Measurements from ENCODE around the gene SKIDA1. TPM values are rescaled to one million over a fixed set of nuclear protein-coding genes. Genes with fewer than 3 reads are reported as not detected.

The SKIDA1 gene
- total and polyA plus RNA-seq, 5 donors: 0.88 to 6.3 (median 3.3) TPM

- WGBS: 97% methylated on average over 4 of the region's 4 CpGs
- DNase-seq: no peak
- Histone ChIP-seq H3K27me3 (ENCODE audit: control insufficient read depth, insufficient read depth) (no peaks in the 10 kb centered on the region), H3K27ac (ENCODE audit: low read length) (no peak overlapping the region), H3K9me3 (ENCODE audit: control insufficient read depth, low read length) (no peaks in the 10 kb centered on the region), H3K4me1 (ENCODE audit: control insufficient read depth, insufficient read depth, low read length) (no peaks in the 10 kb centered on the region), H3K4me3 (ENCODE audit: low read length) (no peak overlapping the region)
- ATAC-seq: no peak
- intact Hi-C loops (cut with DNase I): loop anchor here (5.0 to 10.0 kb wide), 5 partner anchors 208 to 1585 kb away; no protein-coding TSS in a partner anchor
Observed at GRCh38 chr10:21490028-21490710, 35.3 kb downstream of the SKIDA1 start.

DNA sequence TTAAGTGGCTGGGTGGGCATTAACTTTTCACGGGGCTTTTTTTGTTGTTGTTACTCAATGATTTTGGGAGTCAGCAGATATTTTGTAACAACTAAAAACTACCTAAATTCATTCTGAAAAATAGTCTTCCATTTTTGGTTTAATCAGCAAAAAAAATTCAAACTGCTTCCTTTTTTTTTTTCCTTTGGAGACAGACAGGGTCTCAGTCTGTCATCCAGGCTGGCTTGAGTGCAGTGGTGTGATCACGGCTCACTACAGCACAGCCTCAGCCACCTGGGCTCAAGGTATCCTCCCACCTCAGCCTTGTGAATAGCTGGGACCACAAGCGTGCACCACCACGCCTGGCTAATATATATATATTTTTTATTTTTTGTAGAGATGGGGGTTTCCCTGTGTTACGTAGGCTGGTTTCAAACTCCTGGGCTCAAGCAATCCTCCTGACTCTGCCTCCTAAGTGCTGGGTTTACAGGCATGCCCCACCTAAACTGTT is 36.5 kb downstream of the SKIDA1 start:
- Histone ChIP-seq H3K4me1 (ENCODE audit: control insufficient read depth, insufficient read depth, low read length) (no peaks in the 10 kb centered on the region), H3K4me3 (ENCODE audit: low read length) (no peak overlapping the region), H3K9me3 (ENCODE audit: control insufficient read depth, low read length) (no peaks in the 10 kb centered on the region), H3K27ac (ENCODE audit: low read length) (no peak overlapping the region), H3K27me3 (ENCODE audit: control insufficient read depth, insufficient read depth) (no peaks in the 10 kb centered on the region)
- DNase-seq (no peak), ATAC-seq (no peak)
- intact Hi-C loops (cut with DNase I): no loop called here
- WGBS: 81% methylated on average over 5 of the region's 5 CpGs

- Histone ChIP-seq H3K9me3 (ENCODE audit: control insufficient read depth, low read length) (no peaks in the 10 kb centered on the region), H3K27me3 (ENCODE audit: control insufficient read depth, insufficient read depth) (no peaks in the 10 kb centered on the region), H3K27ac (ENCODE audit: low read length) (no peak overlapping the region), H3K4me3 (ENCODE audit: low read length) (no peak overlapping the region), H3K4me1 (ENCODE audit: control insufficient read depth, insufficient read depth, low read length) (no peaks in the 10 kb centered on the region)
- ATAC-seq (no peak), DNase-seq (no peak)
- 51% methylated on average over 6 of the region's 6 CpGs for WGBS
- intact Hi-C loops (cut with DNase I): no loop called here
Observed at GRCh38 chr10:21488246-21488956, 37.1 kb downstream of the SKIDA1 start.

DNA sequence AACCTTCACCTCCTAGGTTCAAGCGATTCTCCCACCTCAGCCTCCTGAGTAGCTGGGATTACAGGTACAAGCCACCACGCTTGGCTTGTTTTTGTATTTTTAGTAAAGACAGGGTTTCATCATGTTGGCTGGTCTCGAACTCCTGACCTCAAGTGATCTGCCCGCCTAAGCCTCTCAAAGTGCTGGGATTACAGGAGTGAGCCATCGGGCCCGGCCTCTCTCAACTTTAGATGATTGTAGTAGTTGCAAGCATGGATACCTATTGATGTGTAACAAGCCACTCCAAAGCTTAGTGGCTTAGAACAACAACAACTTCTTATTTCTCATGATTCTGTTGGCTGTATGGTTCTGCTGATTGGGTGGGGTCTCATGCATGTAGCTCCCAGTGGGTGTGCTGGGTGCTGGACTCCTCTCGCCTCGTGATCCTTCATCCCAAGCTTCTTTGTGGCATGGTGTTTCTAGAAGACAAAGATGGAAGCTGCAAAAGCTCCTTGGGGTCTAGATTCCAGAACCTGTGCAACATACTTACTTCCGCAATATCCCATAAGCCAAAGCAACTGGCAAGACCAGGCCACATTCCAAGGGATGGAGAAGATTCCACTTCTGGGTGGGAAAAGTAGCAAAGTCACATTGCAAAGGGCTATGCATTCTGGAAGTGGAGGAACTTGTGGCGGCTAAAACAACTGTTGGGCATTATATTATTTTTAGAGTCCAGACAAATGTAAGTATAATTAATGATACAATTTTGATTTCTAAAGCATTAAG is 37.9 kb downstream of the SKIDA1 start:
- DNase-seq (no peak), ATAC-seq (no peak)
- WGBS: 98% methylated on average over 10 of the region's 10 CpGs
- H3K4me1 ChIP-seq (ENCODE audit: control insufficient read depth, insufficient read depth, low read length): no peaks in the 10 kb centered on the region
- H3K4me3 ChIP-seq (ENCODE audit: low read length): no peak overlapping the region
- no peaks in the 10 kb centered on the region for H3K9me3 ChIP-seq (ENCODE audit: control insufficient read depth, low read length)
- H3K27me3 ChIP-seq (ENCODE audit: control insufficient read depth, insufficient read depth): no peaks in the 10 kb centered on the region
- intact Hi-C loops (cut with DNase I): no loop called here
- H3K27ac ChIP-seq (ENCODE audit: low read length): no peak overlapping the region

DNA sequence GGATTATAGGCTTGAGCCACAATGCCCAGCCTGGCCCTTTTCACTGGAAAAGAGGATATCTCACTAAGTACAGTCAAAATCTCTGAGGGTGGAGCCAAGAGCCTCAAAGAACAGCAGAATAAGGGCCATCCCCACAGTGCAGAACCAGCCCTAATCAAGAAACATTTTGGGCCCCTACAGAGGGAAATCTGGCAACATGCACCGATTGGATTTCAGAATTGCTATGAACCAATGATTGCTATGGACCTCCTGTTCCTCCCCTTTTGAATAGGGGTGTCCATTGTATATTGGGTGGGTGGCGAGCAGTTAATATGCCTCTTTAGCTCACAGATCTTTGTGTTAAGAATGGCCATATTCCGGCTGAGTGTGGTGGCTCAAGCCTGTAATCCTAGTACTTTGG is 42.7 kb downstream of the SKIDA1 start:
- H3K4me3 ChIP-seq (ENCODE audit: low read length): no peak overlapping the region
- 95% methylated on average over 3 of the region's 3 CpGs for WGBS
- H3K27me3 ChIP-seq (ENCODE audit: control insufficient read depth, insufficient read depth): no peaks in the 10 kb centered on the region
- no peaks in the 10 kb centered on the region for H3K4me1 ChIP-seq (ENCODE audit: control insufficient read depth, insufficient read depth, low read length)
- H3K27ac ChIP-seq (ENCODE audit: low read length): no peak overlapping the region
- DNase-seq (no peak), ATAC-seq (no peak)
- intact Hi-C loops (cut with DNase I): no loop called here
- H3K9me3 ChIP-seq (ENCODE audit: control insufficient read depth, low read length): no peaks in the 10 kb centered on the region

GRCh38 chr10:21481407-21481806 is 44.1 kb downstream of the SKIDA1 start:
- no peaks in the 10 kb centered on the region for H3K9me3 ChIP-seq (ENCODE audit: control insufficient read depth, low read length)
- WGBS: 89% methylated on average over 2 of the region's 2 CpGs
- DNase-seq: no peak
- H3K27ac ChIP-seq (ENCODE audit: low read length): no peak overlapping the region
- no peaks in the 10 kb centered on the region for H3K27me3 ChIP-seq (ENCODE audit: control insufficient read depth, insufficient read depth)
- intact Hi-C loops (cut with DNase I): no loop called here
- no peaks in the 10 kb centered on the region for H3K4me1 ChIP-seq (ENCODE audit: control insufficient read depth, insufficient read depth, low read length)
- H3K4me3 ChIP-seq (ENCODE audit: low read length): no peak overlapping the region
- no peak for ATAC-seq

DNA sequence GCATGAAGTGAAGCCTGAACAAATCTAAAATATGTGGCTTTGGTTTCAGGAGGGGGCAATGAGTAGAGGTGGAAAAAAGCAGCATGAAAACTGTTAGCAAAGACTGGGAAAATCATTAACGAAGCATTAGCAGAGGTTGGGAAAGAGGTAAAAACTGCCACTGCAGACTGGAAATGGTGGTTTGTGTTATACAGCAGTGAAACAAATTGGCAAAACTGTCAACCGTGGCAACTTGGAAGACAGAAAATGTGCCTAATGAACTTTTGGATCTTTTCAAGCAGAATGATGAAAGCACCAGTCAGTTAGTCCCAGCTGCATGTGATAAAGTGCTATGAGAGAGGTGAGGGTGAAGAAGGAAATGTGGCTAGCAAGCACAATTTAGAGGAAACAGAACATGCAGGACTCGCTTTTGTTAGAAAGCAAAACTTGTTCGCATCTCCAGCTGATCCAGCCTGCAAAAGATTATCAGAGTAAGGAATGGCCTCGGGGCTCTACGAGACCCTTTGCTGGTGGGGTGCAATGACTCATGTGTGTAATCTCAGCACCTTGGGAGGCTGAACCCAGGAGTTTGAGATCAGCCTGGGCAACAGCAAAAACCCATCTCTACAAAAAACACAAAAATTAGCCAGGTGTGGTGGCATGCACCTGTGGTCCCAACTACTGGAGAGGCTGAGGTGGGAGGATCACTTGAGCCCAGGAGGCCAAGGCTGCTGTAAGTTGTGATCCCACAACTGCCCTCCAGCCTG is 45.7 kb downstream of the SKIDA1 start:
- H3K9me3 ChIP-seq (ENCODE audit: control insufficient read depth, low read length): no peaks in the 10 kb centered on the region
- DNase-seq (no peak), ATAC-seq (no peak)
- intact Hi-C loops (cut with DNase I): no loop called here
- 61% methylated on average over 6 of the region's 6 CpGs for WGBS
- H3K4me1 ChIP-seq (ENCODE audit: control insufficient read depth, insufficient read depth, low read length): no peaks in the 10 kb centered on the region
- H3K27ac ChIP-seq (ENCODE audit: low read length): no peak overlapping the region
- H3K4me3 ChIP-seq (ENCODE audit: low read length): no peak overlapping the region
- H3K27me3 ChIP-seq (ENCODE audit: control insufficient read depth, insufficient read depth): no peaks in the 10 kb centered on the region

GRCh38 chr10:21475393-21475792 is 50.1 kb downstream of the SKIDA1 start:
- WGBS: 73% methylated on average over 5 of the region's 5 CpGs
- H3K9me3 ChIP-seq (ENCODE audit: control insufficient read depth, low read length): no peaks in the 10 kb centered on the region
- H3K4me3 ChIP-seq (ENCODE audit: low read length): no peak overlapping the region
- no peak for ATAC-seq
- H3K27me3 ChIP-seq (ENCODE audit: control insufficient read depth, insufficient read depth): no peaks in the 10 kb centered on the region
- H3K4me1 ChIP-seq (ENCODE audit: control insufficient read depth, insufficient read depth, low read length): no peaks in the 10 kb centered on the region
- intact Hi-C loops (cut with DNase I): no loop called here
- H3K27ac ChIP-seq (ENCODE audit: low read length): no peak overlapping the region
- DNase-seq: no peak

- no peaks in the 10 kb centered on the region for H3K9me3 ChIP-seq (ENCODE audit: control insufficient read depth, low read length)
- H3K27ac ChIP-seq (ENCODE audit: low read length): no peak overlapping the region
- ATAC-seq (no peak), DNase-seq (no peak)
- 83% methylated on average over 10 of the region's 10 CpGs for WGBS
- intact Hi-C loops (cut with DNase I): no loop called here
- H3K4me3 ChIP-seq (ENCODE audit: low read length): no peak overlapping the region
- no peaks in the 10 kb centered on the region for H3K4me1 ChIP-seq (ENCODE audit: control insufficient read depth, insufficient read depth, low read length)
- H3K27me3 ChIP-seq (ENCODE audit: control insufficient read depth, insufficient read depth): no peaks in the 10 kb centered on the region
Observed at GRCh38 chr10:21473541-21473940, 51.9 kb downstream of the SKIDA1 start.

DNA sequence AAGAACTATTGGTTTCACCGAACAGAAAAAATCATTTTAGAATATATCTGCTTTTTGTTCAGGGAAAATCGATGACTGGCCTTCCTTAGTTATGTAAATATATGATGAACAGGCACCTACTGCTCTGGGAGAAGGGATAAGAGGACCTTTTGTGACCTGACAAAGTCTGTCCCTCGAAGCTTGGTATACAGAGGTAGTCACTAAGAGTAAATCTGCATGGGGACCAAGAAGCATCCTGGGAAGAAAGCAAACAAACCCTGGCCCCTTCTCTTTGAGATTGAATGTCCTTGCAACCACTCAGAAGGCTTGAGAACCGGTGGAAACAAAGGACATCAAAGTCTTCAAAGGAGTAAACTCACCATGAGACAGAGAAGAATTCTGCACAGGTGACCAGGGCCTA is 52.3 kb downstream of the SKIDA1 start:
- 61% methylated on average over 4 of the region's 4 CpGs for WGBS

More for the DNA sequence above, 52.3 kb downstream of the SKIDA1 start:
- Histone ChIP-seq H3K9me3 (ENCODE audit: control insufficient read depth, low read length) (no peaks in the 10 kb centered on the region), H3K27ac (ENCODE audit: low read length) (no peak overlapping the region), H3K27me3 (ENCODE audit: control insufficient read depth, insufficient read depth) (no peaks in the 10 kb centered on the region), H3K4me3 (ENCODE audit: low read length) (no peak overlapping the region), H3K4me1 (ENCODE audit: control insufficient read depth, insufficient read depth, low read length) (no peaks in the 10 kb centered on the region)
- intact Hi-C loops (cut with DNase I): no loop called here
- ATAC-seq (no peak), DNase-seq (no peak)

All from right cardiac atrium (tissue), 5 donors.